ENCODE measurements around the gene PKP2.

The PKP2 gene

DNA sequence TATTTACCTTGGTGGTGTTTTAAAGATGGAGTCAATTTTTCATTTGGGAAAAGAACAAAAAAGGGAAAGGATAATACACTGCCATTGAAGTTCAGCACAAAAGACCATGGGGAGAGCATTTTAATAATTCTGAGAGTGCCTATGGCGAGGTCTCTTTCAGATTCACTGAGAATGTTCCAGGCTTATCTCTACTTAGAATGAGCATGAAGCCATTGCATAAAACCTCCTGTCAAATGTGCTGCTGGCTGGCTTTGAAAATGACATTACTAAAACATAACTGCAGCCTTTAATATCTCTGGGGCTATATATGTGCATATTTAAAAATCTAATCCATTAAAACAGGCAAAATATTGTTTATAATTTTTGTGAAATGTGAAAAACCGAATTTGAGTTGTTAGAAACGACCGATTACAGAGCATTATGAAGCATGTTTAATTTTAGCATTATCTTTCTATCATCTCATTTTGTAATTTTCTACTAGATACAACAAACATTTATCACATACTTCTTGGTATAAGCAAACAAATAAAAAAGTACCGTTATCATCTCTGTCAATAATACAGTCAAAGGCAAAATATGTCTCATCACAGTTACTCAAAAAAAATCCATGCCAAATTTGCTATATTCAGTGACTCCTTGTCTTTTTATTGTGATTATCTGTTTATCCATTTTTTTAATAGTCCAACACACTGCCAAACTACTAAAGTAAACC, 95.2 kb downstream of the PKP2 start:
- DNase-seq, result no peak

GRCh38 chr12:32794281-32794680, 102.3 kb downstream of the PKP2 start:
- no peak for DNase-seq

DNA sequence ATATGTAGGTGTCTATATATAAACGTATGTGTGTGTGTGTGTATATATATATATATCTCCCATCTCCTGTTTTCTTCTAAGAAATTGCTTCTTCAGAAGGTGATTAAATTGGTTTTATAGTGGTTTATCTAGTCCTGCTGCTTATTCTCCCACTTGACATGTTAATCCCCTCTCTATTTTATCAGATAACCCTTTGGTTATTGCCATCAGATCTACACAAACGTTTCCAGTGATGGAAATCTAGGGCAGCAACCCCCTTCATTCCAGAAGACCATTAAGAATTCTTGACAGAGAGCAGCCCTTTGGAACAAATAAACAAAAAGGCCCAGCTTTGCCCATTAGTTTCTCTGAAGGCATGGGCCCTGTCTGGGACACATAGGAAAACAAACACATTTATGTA, 106.7 kb downstream of the PKP2 start:
- DNase-seq, result no peak

DNA sequence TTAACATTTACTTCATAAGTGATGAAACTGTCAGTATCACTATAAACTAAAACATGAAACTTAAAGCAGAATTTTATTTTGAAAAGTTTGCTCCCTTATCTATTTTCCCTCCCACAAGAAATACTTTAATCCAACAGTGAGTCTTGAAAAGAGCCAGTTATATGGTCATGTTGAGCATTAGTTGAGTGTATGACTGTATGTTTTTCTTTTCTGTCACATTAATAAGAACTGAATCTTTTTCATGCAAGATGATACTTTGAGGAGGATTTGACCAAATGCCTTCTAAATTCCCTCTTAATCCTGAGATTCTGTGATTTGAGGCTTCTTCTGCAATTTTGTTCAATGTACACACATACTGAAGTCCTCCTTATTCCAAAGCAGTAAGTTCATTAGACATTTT, 107.1 kb downstream of the PKP2 start:
- DNase-seq, result no peak

DNA sequence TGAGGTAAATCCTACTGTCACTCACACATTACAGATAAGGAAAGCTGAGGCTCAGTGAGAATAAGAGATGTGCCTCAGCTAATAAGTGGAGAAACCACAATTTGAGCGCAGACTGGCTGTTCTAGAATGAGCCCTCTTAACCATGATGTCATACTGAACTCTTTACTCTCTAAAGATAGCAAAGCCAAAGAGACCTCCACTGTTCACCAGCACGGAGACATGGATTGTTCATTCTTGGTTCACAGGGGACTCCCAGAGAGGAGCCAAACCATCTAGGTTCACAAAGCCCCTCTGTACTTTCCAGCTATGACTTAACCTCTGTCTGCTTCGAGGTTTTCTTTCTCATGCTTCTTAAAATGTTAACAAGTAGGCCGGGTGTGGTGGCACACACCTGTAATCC, 108.2 kb downstream of the PKP2 start:
- no peak for DNase-seq

DNA sequence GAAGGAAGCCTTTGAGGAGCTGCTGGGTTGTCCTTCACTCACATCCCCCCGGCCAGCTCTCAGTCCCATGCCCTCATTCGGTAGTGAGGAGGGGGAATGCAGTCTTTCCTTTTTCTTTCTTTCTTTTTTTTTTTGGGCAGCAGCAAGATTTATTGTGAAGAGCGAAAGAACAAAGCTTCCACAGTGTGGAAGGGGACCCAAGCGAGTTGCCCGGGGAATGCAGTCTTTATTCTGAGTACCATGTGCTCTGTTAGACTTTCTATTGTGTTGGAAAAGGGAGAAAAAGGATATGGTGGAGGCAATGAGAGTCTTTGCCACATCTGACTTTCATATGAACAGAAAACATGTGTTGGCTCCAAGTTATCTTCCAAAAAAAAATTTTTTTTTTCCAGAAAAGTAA, 111.0 kb downstream of the PKP2 start:
- DNase-seq, result no peak

- DNase-seq, result no peak
Observed at GRCh38 chr12:32783029-32783428, 113.5 kb downstream of the PKP2 start.

- DNase-seq, result no peak
Observed at GRCh38 chr12:32780071-32780470, 116.5 kb downstream of the PKP2 start.

GRCh38 chr12:32777691-32778175, 118.8 kb downstream of the PKP2 start:
- DNase-seq, result no peak

DNA sequence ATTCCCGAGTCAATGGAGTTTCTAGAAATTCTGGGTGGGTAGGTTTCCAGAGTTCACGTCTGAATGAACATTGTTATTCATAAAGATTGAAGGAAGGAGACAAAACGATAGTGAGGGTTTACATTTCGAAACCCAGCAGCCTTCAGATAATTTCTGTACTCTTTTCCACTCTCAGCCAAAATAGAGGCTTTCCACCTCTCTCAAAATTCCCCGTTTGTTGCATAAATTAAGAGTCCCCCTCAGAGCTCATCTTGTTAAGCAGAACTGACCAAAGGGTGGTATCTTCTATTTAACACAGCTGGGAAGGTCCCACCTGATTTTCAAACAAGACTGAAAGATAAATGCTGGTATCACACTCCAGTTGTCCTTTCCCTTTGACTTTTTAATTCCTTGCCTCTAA, 119.4 kb downstream of the PKP2 start:
- no peak for DNase-seq

DNA sequence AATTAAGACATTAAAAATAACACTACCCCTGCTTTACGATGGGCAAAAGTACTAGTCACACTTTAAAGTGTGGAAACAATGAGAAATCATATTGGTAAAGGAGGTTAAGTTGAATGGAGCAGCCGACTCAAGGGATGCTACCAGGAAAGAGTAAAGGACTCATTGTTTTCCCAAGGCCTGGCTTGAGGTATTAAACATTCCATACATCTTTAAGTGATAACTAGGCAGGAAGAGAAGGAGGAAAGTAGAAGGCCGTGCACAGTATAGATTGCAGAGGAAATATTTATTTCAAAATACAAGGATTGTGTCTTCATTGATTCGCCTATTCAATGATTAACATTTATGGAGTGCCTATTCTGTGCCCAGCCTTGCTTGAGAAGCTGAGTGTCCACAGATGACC, 120.3 kb downstream of the PKP2 start:
- DNase-seq, result no peak

DNA sequence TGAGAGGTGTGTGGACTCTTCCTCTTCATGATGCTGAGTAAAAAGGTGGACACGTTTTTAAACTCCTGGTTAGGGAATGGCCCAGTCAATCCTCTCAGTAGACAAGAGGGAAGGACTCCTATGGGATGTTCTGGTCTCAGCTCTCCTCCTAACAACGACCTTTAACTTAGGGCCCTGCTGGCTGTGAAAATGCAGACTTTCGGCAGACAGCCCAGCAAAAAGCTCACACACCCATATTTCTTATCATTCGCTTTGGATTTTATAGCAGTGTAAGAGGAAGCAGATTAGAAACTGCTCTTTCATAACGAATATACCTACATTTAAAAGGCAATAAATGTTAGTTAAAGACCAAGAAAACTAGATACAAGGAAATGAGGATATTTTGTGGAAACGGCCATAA, 122.9 kb downstream of the PKP2 start:
- DNase-seq, result no peak

GRCh38 chr12:32770141-32770540, 126.4 kb downstream of the PKP2 start:
- DNase-seq, result no peak

GRCh38 chr12:32768518-32768917, 128.1 kb downstream of the PKP2 start:
- no peak for DNase-seq

- DNase-seq, result no peak
Observed at GRCh38 chr12:32765906-32766305, 130.7 kb downstream of the PKP2 start.

- no peak for DNase-seq
Observed at GRCh38 chr12:32761716-32762115, 134.9 kb downstream of the PKP2 start.

DNA sequence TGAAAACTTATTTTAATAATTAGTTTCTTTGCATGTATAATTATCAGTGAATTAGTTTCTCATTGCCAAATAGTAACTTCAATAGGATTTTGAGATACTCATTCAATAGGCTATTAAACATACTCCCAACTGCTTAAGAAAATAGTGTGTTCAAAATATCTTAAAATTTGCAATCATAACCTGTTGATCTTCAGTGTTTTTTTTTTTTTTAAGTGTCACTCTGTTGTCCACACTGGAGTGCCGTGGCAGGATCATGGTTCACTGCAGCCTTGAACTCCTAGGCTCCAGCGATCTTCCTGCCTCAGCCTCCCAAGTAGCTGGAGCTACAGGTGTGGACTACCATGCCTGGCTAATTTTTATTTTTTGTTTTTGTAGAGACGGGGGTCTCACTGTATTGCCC, 139.4 kb downstream of the PKP2 start:
- no peak for DNase-seq

GRCh38 chr12:32756476-32757066, 140.0 kb downstream of the PKP2 start:
- no peak for DNase-seq

DNA sequence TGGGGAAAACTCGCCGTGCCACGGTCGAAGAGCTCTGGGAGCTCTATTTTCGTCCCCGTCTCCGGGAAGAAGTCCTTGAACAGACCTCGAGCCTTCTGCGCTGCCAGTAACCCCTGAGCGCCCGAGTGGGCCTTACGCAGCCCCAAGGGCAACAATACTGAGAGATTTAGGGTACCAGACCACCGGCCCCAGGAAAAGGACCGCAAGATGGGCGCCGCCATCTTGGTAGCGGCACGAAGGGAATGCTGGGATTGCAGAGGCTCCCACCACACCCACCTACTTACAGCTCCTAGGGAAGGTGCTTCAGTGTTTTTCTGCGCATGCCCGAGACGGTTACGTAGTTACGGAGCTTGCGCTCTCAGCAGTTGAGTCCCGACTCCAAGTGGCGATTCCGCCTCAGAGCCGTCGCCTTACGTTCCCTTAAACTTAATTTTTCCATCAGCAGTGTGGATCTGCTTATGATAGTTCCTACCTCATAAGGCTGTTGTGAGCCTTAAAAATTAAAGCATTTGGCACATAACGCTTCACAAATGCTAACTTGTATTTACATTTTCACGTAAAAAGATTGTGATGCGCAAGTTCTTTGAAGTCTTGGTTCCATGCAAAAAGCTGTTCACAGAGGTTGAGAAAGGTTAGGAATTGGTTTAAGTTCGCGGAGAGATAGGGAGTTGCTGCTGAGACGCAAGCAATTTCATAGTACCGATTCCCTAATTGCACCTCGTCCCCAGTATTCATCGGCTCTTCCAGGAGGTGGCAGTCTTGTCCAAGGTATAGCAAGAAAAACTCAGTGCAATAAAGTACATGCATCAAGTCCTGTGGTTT, 140.7 kb downstream of the PKP2 start, which contains the start of gene YARS2:
TSS of gene YARS2 (minus strand) at position 244 of the 822 bp plus-strand sequence. CDS start at position 221, 23 bp downstream.
- DNase-seq, result peak; percentile 100

GRCh38 chr12:32755051-32755653, 141.4 kb downstream of the PKP2 start:
- DNase-seq, result peak; percentile 97

DNA sequence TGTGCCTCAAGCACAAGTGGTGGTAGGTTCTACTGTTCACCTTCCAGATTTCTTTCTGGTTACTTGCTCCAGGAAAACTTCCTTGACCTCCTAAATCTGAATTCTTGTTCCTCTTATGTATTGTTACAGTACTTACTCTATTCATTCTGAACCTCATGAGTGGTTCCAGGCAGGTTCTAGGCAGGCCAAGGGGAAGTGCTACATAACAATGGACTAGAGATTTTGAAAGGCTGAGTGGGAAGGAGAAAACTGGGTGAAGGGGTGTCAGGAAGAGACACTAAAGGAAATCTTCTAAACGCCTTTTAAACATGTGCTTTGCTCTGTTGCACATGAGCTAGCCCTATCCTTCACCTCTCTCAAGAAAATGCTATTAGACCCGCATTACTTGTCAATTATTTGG, 142.5 kb downstream of the PKP2 start:
- DNase-seq, result no peak

GRCh38 chr12:32753605-32754004, 143.0 kb downstream of the PKP2 start:
- DNase-seq, result no peak

- DNase-seq, result no peak
Observed at GRCh38 chr12:32743264-32743663, 153.3 kb downstream of the PKP2 start.

All from DMS53 (cell line).